Neuronal stem cell (in vitro differentiated cells): ENCODE data around the gene C3orf62.

Experiments
- DNase-seq: peaks from one replicate; pipeline ENCODE4 v3.0.0-alpha.2; 2013; ENCODE audit warnings: low spot score
- H2AFZ ChIP-seq: one replicate; pipeline ENCODE4 v1.6.1; 2013; ENCODE audit warnings: mild to moderate bottlenecking, low read length, inconsistent platforms
- H2AK5ac ChIP-seq: 2 replicates; pipeline ENCODE4 v1.6.1; 2013; ENCODE audit warnings: low read depth, mild to moderate bottlenecking, inconsistent platforms, low read length, moderate library complexity, mixed read lengths
- H2BK120ac ChIP-seq: 2 replicates; pipeline ENCODE4 v1.6.1; 2013; ENCODE audit warnings: low read depth, mild to moderate bottlenecking, inconsistent platforms, low read length, moderate library complexity, mixed read lengths
- H2BK12ac ChIP-seq: one replicate; pipeline ENCODE4 v1.6.1; 2013; ENCODE audit warnings: low read length, inconsistent platforms
- H2BK15ac ChIP-seq: 2 replicates; pipeline ENCODE4 v1.6.1; 2013; ENCODE audit warnings: mild to moderate bottlenecking, low read length, inconsistent platforms, mixed read lengths
- H2BK5ac ChIP-seq: one replicate; pipeline ENCODE4 v1.6.1; 2013; ENCODE audit warnings: inconsistent platforms, mild to moderate bottlenecking, low read length, moderate library complexity
- H3K14ac ChIP-seq: one replicate; pipeline ENCODE4 v1.6.1; 2013; ENCODE audit warnings: low read length, inconsistent platforms
- H3K18ac ChIP-seq: 2 replicates; pipeline ENCODE4 v1.6.1; 2013; ENCODE audit warnings: low read length, inconsistent platforms
- H3K23ac ChIP-seq: 2 replicates; pipeline ENCODE4 v1.6.1; 2013; ENCODE audit warnings: low read depth, mild to moderate bottlenecking, mixed read lengths, low read length, inconsistent platforms; ENCODE audit not compliant: poor library complexity
- H3K27ac ChIP-seq: replicated peaks from 3 replicates; pipeline ENCODE4 v1.5.1; 2013; ENCODE audit warnings: low read length, inconsistent platforms
- H3K27me3 ChIP-seq, 3 experiments: 2 replicates each; pipeline ENCODE4 v1.6.1; 2013; ENCODE audit warnings: low read length in 3 of 3, mild to moderate bottlenecking in 2 of 3, inconsistent platforms in 1 of 3, low read depth in 1 of 3, mixed read lengths in 1 of 3, moderate library complexity in 1 of 3; ENCODE audit not compliant: control insufficient read depth in 3 of 3, insufficient read depth in 3 of 3
- H3K36me3 ChIP-seq, 2 donors: replicated peaks in 1 of 2; 2 replicates each; pipeline ENCODE4 v1.6.1; 2013; ENCODE audit warnings: low read length in 2 of 2; ENCODE audit not compliant: control insufficient read depth in 2 of 2, insufficient read depth in 2 of 2
- H3K4ac ChIP-seq: 2 replicates; pipeline ENCODE4 v1.6.1; 2013; ENCODE audit warnings: inconsistent platforms, mild to moderate bottlenecking, low read length, moderate library complexity
- H3K4me1 ChIP-seq, 2 donors: 1 replicate in 1 of 2; 2 replicates in 1 of 2; pipeline ENCODE4 v1.6.1; 2013; ENCODE audit warnings: low read length in 2 of 2, low read depth in 1 of 2; ENCODE audit not compliant: control insufficient read depth in 2 of 2, insufficient read depth in 1 of 2
- H3K4me2 ChIP-seq: one replicate; pipeline ENCODE4 v1.6.1; 2013; ENCODE audit warnings: mild to moderate bottlenecking, low read length, inconsistent platforms; ENCODE audit not compliant: insufficient read depth, poor library complexity, severe bottlenecking
- H3K4me3 ChIP-seq, 2 donors: 2 replicates each; pipeline ENCODE4 v1.5.1; 2013; ENCODE audit warnings: low read length in 2 of 2, mild to moderate bottlenecking in 2 of 2, inconsistent platforms in 1 of 2, moderate library complexity in 1 of 2
- H3K79me1 ChIP-seq: one replicate; pipeline ENCODE4 v1.6.1; 2013; ENCODE audit warnings: low read depth, mild to moderate bottlenecking, inconsistent platforms, low read length, moderate library complexity
- H3K9ac ChIP-seq: one replicate; pipeline ENCODE4 v1.6.1; 2013; ENCODE audit warnings: mild to moderate bottlenecking, low read depth, low read length, inconsistent platforms; ENCODE audit not compliant: poor library complexity
- H3K9me3 ChIP-seq, 2 donors: replicated peaks in 1 of 2; 2 replicates each; pipeline versions ENCODE3 to v1.6.1; 2013; ENCODE audit warnings: low read length in 2 of 2, mild to moderate bottlenecking in 2 of 2, inconsistent platforms in 1 of 2, low read depth in 1 of 2, mixed read lengths in 1 of 2, moderate library complexity in 1 of 2; ENCODE audit not compliant: control insufficient read depth in 2 of 2, insufficient read depth in 1 of 2
- H4K8ac ChIP-seq: one replicate; pipeline ENCODE4 v1.6.1; 2013; ENCODE audit warnings: low read depth, mild to moderate bottlenecking, inconsistent platforms, low read length, moderate library complexity
- H4K91ac ChIP-seq: one replicate; pipeline ENCODE4 v1.6.1; 2013; ENCODE audit warnings: low read length, low read depth, mild to moderate bottlenecking, inconsistent platforms; ENCODE audit not compliant: poor library complexity
- WGBS, 2 donors: extraction: QIAGEN DNeasy Blood & Tissue Kit; methylation state at CpG; one replicate each; pipeline ENCODE4 v1.1.7; 2013; ENCODE audit warnings: missing lambda C conversion rate in 2 of 2, mixed read lengths in 1 of 2; ENCODE audit not compliant: insufficient read length in 2 of 2, insufficient replicate concordance in 1 of 2; ENCODE audit errors: extremely low coverage in 2 of 2; 5-methylcytosine and 5-hydroxymethylcytosine counted together

C3orf62 gene

DNA sequence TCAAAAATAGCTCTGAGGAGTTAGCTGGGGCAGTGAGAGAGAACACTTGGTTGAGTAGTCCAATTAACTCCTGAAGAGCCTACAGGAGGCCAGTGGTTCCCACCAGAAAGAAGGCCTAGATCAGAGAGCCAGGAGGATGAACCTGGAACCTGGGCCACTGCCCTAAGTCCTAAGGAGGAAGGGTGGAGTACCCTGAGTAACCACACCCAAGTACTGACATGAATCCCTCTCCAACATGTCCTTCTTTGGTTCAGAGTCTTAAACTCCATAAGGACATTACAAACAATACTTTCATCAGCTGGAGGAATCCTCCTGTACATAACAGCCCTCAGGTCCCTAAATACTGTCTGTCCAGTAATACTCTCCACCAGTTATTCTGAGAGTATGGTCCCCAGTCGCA is 25.6 kb upstream of the C3orf62 start:
- Histone ChIP-seq H3K79me1 (no peaks in the 10 kb centered on the region), H2BK15ac (no peak overlapping the region), H3K4me2 (no peak overlapping the region), H3K18ac (no peak overlapping the region), H3K4ac (no peak overlapping the region), H3K27me3 (no peaks in the 10 kb centered on the region), H3K14ac (no peak overlapping the region), H2BK5ac (no peak overlapping the region), H3K36me3 (peaks cover 41 to 89% of the 10 kb centered on the region in 2 donors), H3K9ac (no peak overlapping the region), H2BK12ac (no peak overlapping the region), H3K4me1 (no peaks in the 10 kb centered on the region), H2AFZ (no peak overlapping the region), H3K27ac (no peak overlapping the region), H3K9me3 (no peaks in the 10 kb centered on the region), H4K8ac (no peak overlapping the region), H3K4me3 (no peak overlapping the region), H2BK120ac (no peak overlapping the region), H2AK5ac (no peak overlapping the region), H3K23ac (no peak overlapping the region), H4K91ac (no peak overlapping the region)
- DNase-seq, result no peak
- no CpG with 5 or more reads among the region's 1 CpG for WGBS, 2 donors

DNA sequence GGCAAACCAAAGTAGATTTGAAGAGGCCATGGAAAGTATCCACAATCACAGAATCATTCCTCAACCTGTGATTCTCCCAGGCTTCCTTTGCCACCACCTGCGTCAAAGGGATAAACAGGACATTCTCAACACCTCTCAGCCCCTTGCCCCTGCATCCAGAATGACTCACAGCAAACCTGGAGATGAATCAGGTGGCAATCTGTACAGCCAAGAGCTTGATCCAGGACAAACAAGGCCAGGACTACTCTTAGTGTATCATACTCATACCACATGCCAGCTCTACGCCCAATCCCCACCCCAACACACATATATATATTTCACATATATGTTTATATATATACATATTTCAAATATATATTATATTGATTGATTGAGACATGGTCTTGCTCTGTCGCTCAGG is 23.6 kb upstream of the C3orf62 start:
- Histone ChIP-seq H3K27me3 (no peaks in the 10 kb centered on the region), H3K4me2 (no peak overlapping the region), H2AFZ (no peak overlapping the region), H3K36me3 (peaks cover 41 to 88% of the 10 kb centered on the region in 2 donors), H3K9ac (no peak overlapping the region), H3K14ac (no peak overlapping the region), H3K4me3 (no peak overlapping the region), H2AK5ac (no peak overlapping the region), H2BK12ac (no peak overlapping the region), H3K9me3 (no peaks in the 10 kb centered on the region), H3K4me1 (no peaks in the 10 kb centered on the region), H3K23ac (no peak overlapping the region), H2BK120ac (no peak overlapping the region), H2BK5ac (no peak overlapping the region), H4K91ac (no peak overlapping the region), H2BK15ac (no peak overlapping the region), H4K8ac (no peak overlapping the region), H3K4ac (no peak overlapping the region), H3K79me1 (no peaks in the 10 kb centered on the region), H3K27ac (no peak overlapping the region), H3K18ac (no peak overlapping the region)
- 100% methylated on average over 1 of the region's 3 CpGs; no CpG with 5 or more reads in 1 of the 2 donors for WGBS, 2 donors
- no peak for DNase-seq

DNA sequence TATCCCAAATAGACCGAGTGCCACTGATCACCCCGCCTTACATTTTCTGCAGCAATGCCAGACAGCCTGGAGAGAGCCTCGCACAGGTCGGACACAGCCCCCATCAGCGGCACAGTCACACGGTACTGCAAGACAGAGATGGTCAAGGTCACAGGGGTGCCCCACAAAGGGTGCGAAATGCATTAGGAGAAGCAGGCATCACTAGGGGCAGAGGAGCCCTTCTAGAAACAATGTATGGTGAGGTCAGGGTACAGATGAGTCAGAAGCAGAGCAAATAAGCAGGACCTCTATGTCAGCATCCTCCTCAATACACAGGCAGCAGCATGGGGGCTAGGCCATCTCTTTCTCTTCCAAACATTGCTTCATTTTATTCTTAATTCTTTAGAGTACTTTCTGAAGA is 21.5 kb upstream of the C3orf62 start:
- no peak overlapping the region for H2AK5ac ChIP-seq
- H2BK12ac ChIP-seq, result no peak overlapping the region
- no peak overlapping the region for H4K8ac ChIP-seq
- H2BK120ac ChIP-seq, result no peak overlapping the region
- H2AFZ ChIP-seq, result no peak overlapping the region
- H3K4ac ChIP-seq, result no peak overlapping the region
- no peak overlapping the region for H3K27ac ChIP-seq
- no peak for DNase-seq
- no peak overlapping the region for H3K9ac ChIP-seq
- no peak overlapping the region for H2BK15ac ChIP-seq
- H3K23ac ChIP-seq, result no peak overlapping the region
- H4K91ac ChIP-seq, result no peak overlapping the region
- peaks cover 46 to 92% of the 10 kb centered on the region in 2 donors for H3K36me3 ChIP-seq
- H3K9me3 ChIP-seq, result no peaks in the 10 kb centered on the region
- H3K4me3 ChIP-seq, result no peak overlapping the region
- no peak overlapping the region for H3K4me2 ChIP-seq
- H3K79me1 ChIP-seq, result no peaks in the 10 kb centered on the region
- H3K4me1 ChIP-seq, result no peaks in the 10 kb centered on the region
- no peak overlapping the region for H3K18ac ChIP-seq
- H3K27me3 ChIP-seq, result no peaks in the 10 kb centered on the region
- WGBS, 2 donors, result no CpG with 5 or more reads among the region's 7 CpGs
- no peak overlapping the region for H2BK5ac ChIP-seq
- no peak overlapping the region for H3K14ac ChIP-seq

DNA sequence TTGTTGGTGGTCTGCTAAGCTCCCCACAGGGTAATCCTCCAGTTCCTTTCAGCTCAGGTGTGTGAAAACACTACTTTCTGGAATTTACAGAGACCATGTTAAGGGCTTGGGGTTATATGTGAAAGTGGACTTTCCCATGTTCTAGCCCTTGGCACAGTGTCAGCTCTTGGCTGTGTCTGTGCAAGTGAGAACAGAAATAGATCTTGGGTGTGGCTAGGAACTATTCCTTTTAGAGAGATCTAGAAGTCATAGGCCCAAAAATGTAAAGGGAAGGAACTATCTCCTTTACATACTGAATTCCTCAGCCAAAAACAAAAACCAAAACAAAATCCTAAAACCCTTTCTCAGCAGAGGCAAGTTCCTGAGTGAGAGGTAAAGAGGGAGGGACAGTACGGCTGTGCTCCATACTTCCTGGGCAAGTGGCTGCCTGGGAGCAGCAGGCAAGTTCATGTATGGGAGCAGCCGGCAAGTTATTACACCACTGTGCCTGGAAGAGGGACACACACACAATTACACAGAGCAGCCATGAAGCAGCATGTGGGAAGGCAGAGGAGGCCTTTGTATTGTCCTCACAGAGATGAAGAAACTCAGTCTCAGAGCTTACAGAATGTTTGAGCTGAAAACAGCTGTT is 19.9 kb upstream of the C3orf62 start:
- Histone ChIP-seq H2AFZ (no peak overlapping the region), H2BK15ac (no peak overlapping the region), H3K79me1 (no peaks in the 10 kb centered on the region), H3K9me3 (no peaks in the 10 kb centered on the region), H2BK5ac (no peak overlapping the region), H2AK5ac (no peak overlapping the region), H3K4me2 (no peak overlapping the region), H3K4me1 (no peaks in the 10 kb centered on the region), H3K23ac (no peak overlapping the region), H3K9ac (no peak overlapping the region), H3K4ac (no peak overlapping the region), H3K27ac (no peak overlapping the region), H3K14ac (no peak overlapping the region), H2BK12ac (no peak overlapping the region), H2BK120ac (no peak overlapping the region), H4K91ac (no peak overlapping the region), H3K27me3 (no peaks in the 10 kb centered on the region), H3K18ac (no peak overlapping the region), H3K36me3 (peaks cover 43 to 91% of the 10 kb centered on the region in 2 donors), H3K4me3 (no peak overlapping the region), H4K8ac (no peak overlapping the region)
- DNase-seq, result no peak
- WGBS, 2 donors, result no CpG with 5 or more reads among the region's 2 CpGs
